ENCODE results near the gene RAB26.

The RAB26 gene

DNA sequence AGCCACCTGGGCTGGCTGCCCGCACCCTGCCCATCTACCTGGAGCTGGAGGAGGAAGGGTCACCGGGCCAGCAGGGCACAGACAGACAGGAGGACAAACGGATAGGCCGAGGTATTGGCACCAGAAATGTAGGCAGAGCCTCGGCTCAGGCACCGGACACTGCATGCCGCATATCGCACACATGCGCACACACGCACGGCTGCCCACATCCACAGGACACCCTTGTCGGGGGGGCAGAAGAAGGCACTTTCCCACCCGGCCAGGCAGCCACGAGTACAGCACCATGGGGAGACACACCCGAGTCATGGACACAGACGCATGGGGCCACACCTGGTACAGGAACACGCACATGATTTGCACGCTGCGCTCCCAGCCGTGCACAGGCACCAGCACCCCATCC, 33.5 kb downstream of the RAB26 start:
- Histone ChIP-seq H3K4me1 (ENCODE audit: low read length) (no peaks in the 10 kb centered on the region), H3K36me3 (replicated peaks; ENCODE audit: insufficient read depth, low read length) (no peaks in the 10 kb centered on the region), H3K4me2 (ENCODE audit: low read depth, low read length) (no peak overlapping the region), H3K79me2 (ENCODE audit: low read length) (no peaks in the 10 kb centered on the region), H3K27ac (ENCODE audit: low read length) (no peak overlapping the region), H3K4me3 (ENCODE audit: low read length) (no peak overlapping the region), H3K27me3 (replicated peaks; ENCODE audit: insufficient read depth, low read length) (peaks cover 27% of the 10 kb centered on the region), H3K9me2 (replicated peaks; ENCODE audit: insufficient read depth, low read length) (no peaks in the 10 kb centered on the region), H2AFZ (ENCODE audit: low read length) (no peak overlapping the region), H4K20me1 (ENCODE audit: insufficient read depth, low read length) (no peaks in the 10 kb centered on the region), H3K9me3 (replicated peaks; ENCODE audit: insufficient read depth, low read length) (no peaks in the 10 kb centered on the region), H3F3A (ENCODE audit: insufficient read depth, low read length) (no peaks in the 10 kb centered on the region), H3K9ac (ENCODE audit: low read length) (no peak overlapping the region)
- DNase-seq = no peak
- TF ChIP-seq EZH2phosphoT487 (IDR thresholded peaks at IDR 0.05; ENCODE audit: low read length) (no peak), EZH2 (optimal IDR thresholded peaks at IDR 0.05; ENCODE audit: low read depth, low read length) (no peak), CTCF (IDR thresholded peaks at IDR 0.05; ENCODE audit: low read length) (no peak)

GRCh38 chr16:2183671-2184070, 35.2 kb downstream of the RAB26 start:
- Histone ChIP-seq H4K20me1 (ENCODE audit: insufficient read depth, low read length) (no peaks in the 10 kb centered on the region), H3K4me2 (ENCODE audit: low read depth, low read length) (no peak overlapping the region), H3K79me2 (ENCODE audit: low read length) (no peaks in the 10 kb centered on the region), H3F3A (ENCODE audit: insufficient read depth, low read length) (no peaks in the 10 kb centered on the region), H3K36me3 (replicated peaks; ENCODE audit: insufficient read depth, low read length) (no peaks in the 10 kb centered on the region), H3K4me1 (ENCODE audit: low read length) (no peaks in the 10 kb centered on the region), H3K9me2 (replicated peaks; ENCODE audit: insufficient read depth, low read length) (no peaks in the 10 kb centered on the region), H3K27ac (ENCODE audit: low read length) (no peak overlapping the region), H3K27me3 (replicated peaks; ENCODE audit: insufficient read depth, low read length) (peaks cover 44% of the 10 kb centered on the region), H2AFZ (ENCODE audit: low read length) (no peak overlapping the region), H3K4me3 (ENCODE audit: low read length) (no peak overlapping the region), H3K9me3 (replicated peaks; ENCODE audit: insufficient read depth, low read length) (no peaks in the 10 kb centered on the region), H3K9ac (ENCODE audit: low read length) (no peak overlapping the region)
- no peak for DNase-seq
- TF ChIP-seq CTCF (IDR thresholded peaks at IDR 0.05; ENCODE audit: low read length) = no peak
- no peak for TF ChIP-seq EZH2phosphoT487 (IDR thresholded peaks at IDR 0.05; ENCODE audit: low read length)
- TF ChIP-seq EZH2 (optimal IDR thresholded peaks at IDR 0.05; ENCODE audit: low read depth, low read length) = no peak

DNA sequence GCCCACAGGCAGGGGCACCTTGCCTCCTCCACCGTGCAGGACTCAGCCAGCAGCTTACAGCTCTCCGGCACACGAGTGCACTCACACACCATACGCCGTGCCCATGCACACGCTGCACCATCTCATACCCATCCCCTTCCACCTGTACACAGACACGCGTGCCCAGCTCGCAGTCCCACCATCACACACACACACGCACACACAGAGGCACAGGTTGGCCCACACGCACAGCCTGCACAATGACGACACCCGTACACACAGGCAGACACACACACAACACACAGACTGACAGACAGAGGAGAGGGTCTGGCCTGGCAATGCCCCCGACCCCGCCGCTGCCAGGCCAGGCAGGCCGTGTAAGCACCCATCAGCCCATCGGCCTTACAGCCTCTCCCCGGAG, 35.9 kb downstream of the RAB26 start:
- Histone ChIP-seq H3K9ac (ENCODE audit: low read length) (no peak overlapping the region), H3F3A (ENCODE audit: insufficient read depth, low read length) (no peaks in the 10 kb centered on the region), H3K27ac (ENCODE audit: low read length) (no peak overlapping the region), H4K20me1 (ENCODE audit: insufficient read depth, low read length) (no peaks in the 10 kb centered on the region), H3K4me2 (ENCODE audit: low read depth, low read length) (no peak overlapping the region), H3K9me2 (replicated peaks; ENCODE audit: insufficient read depth, low read length) (no peaks in the 10 kb centered on the region), H3K9me3 (replicated peaks; ENCODE audit: insufficient read depth, low read length) (no peaks in the 10 kb centered on the region), H3K36me3 (replicated peaks; ENCODE audit: insufficient read depth, low read length) (no peaks in the 10 kb centered on the region), H3K4me3 (ENCODE audit: low read length) (no peak overlapping the region), H3K79me2 (ENCODE audit: low read length) (no peaks in the 10 kb centered on the region), H3K27me3 (replicated peaks; ENCODE audit: insufficient read depth, low read length) (peaks cover 46% of the 10 kb centered on the region), H3K4me1 (ENCODE audit: low read length) (no peaks in the 10 kb centered on the region), H2AFZ (ENCODE audit: low read length) (no peak overlapping the region)
- no peak for TF ChIP-seq EZH2 (optimal IDR thresholded peaks at IDR 0.05; ENCODE audit: low read depth, low read length)
- no peak for TF ChIP-seq EZH2phosphoT487 (IDR thresholded peaks at IDR 0.05; ENCODE audit: low read length)
- no peak for TF ChIP-seq CTCF (IDR thresholded peaks at IDR 0.05; ENCODE audit: low read length)
- no peak for DNase-seq
